Fibroblast of pulmonary artery (primary cell): ENCODE data around the gene PHC2.

Experiments used
- DNase-seq: peaks from one replicate; pipeline ENCODE4 v3.0.0-alpha.2; 2010; ENCODE audit warnings: low read depth
- H3K4me3 ChIP-seq: replicated peaks from 2 replicates; pipeline ENCODE4 v1.5.1; 2011; ENCODE audit warnings: low read depth, mild to moderate bottlenecking, control low read depth, low read length, moderate library complexity
- CTCF ChIP-seq: IDR thresholded peaks from 2 replicates; pipeline ENCODE4 v1.5.1; 2011; ENCODE audit warnings: mild to moderate bottlenecking, control low read depth, low read length, inconsistent platforms; ENCODE audit errors: missing control alignments

Gene PHC2

GRCh38 chr1:33276573-33277298 is 154.2 kb downstream of the PHC2 start:
- DNase-seq = no peak
- no peak overlapping the region for H3K4me3 ChIP-seq
- TF ChIP-seq CTCF = no peak

- H3K4me3 ChIP-seq = no peak overlapping the region
- TF ChIP-seq CTCF = no peak
- DNase-seq = no peak
Observed at GRCh38 chr1:33275706-33276572, 155.0 kb downstream of the PHC2 start.

GRCh38 chr1:33275195-33275594 is 155.7 kb downstream of the PHC2 start:
- TF ChIP-seq CTCF = no peak
- no peak overlapping the region for H3K4me3 ChIP-seq
- no peak for DNase-seq

- H3K4me3 ChIP-seq = no peak overlapping the region
- DNase-seq = no peak
- TF ChIP-seq CTCF = no peak
Observed at GRCh38 chr1:33274446-33274845, 156.4 kb downstream of the PHC2 start.

GRCh38 chr1:33273961-33274371 is 156.9 kb downstream of the PHC2 start:
- no peak for TF ChIP-seq CTCF
- H3K4me3 ChIP-seq = no peak overlapping the region
- DNase-seq = no peak
